NOMO-1 (cell line): ENCODE data around the gene S100A13.
A peak's percentile ranks its signal among the peaks of the same experiment; 100 is the strongest.
"Not testable (repeated sequence)": the region's sequence is repeated elsewhere in the genome, so short reads cannot be mapped to it uniquely, and the experiment has no call there.

Experiments used
- DNase-seq, 2 experiments: peaks; one replicate each; lab custom pipeline; 2025; ENCODE audit not compliant: unreplicated experiment in 2 of 2; lab: John Stamatoyannopoulos, UW

The S100A13 gene

GRCh38 chr1:153649137-153649862 lies 22.0 kb upstream of the S100A13 start:
- DNase-seq, result no peak

GRCh38 chr1:153648000-153648643 lies 20.8 kb upstream of the S100A13 start:
- DNase-seq, result no peak

- no peak for DNase-seq
Measured at GRCh38 chr1:153647346-153647714, 20.0 kb upstream of the S100A13 start.

GRCh38 chr1:153646672-153647345 lies 19.5 kb upstream of the S100A13 start:
- peak; percentile 63 to 64 for DNase-seq

GRCh38 chr1:153643816-153644215 lies 16.5 kb upstream of the S100A13 start:
- DNase-seq, result no peak

GRCh38 chr1:153643100-153643499 lies 15.8 kb upstream of the S100A13 start:
- no peak for DNase-seq

- no peak for DNase-seq
Measured at GRCh38 chr1:153642161-153642560, 14.9 kb upstream of the S100A13 start.

- DNase-seq, result no peak
Measured at GRCh38 chr1:153640861-153641260, 13.6 kb upstream of the S100A13 start.

- not testable (repeated sequence) for DNase-seq
Measured at GRCh38 chr1:153640213-153640612, 12.9 kb upstream of the S100A13 start.

- DNase-seq, result no peak
Measured at GRCh38 chr1:153639280-153639679, 12.0 kb upstream of the S100A13 start.

- no peak for DNase-seq
Measured at GRCh38 chr1:153638261-153638660, 11.0 kb upstream of the S100A13 start.

GRCh38 chr1:153636312-153636711 lies 9.0 kb upstream of the S100A13 start:
- DNase-seq, result no peak

GRCh38 chr1:153635872-153636271 lies 8.6 kb upstream of the S100A13 start:
- DNase-seq, result no peak

GRCh38 chr1:153633754-153634665 lies 6.7 kb upstream of the S100A13 start, which contains the start of gene CHTOP:
Gene CHTOP, plus strand, starts transcription at chr1:153634066. Its CDS starts 2,523 bp downstream, at chr1:153636589.
- DNase-seq, result peak; percentile 94 to 95

- no peak for DNase-seq
Measured at GRCh38 chr1:153633161-153633753, 6.0 kb upstream of the S100A13 start.

- no peak for DNase-seq
Measured at GRCh38 chr1:153631047-153632022, 4.0 kb upstream of the S100A13 start.

GRCh38 chr1:153630384-153630783 lies 3.1 kb upstream of the S100A13 start:
- DNase-seq, result no peak

GRCh38 chr1:153629971-153630370 lies 2.7 kb upstream of the S100A13 start:
- no peak for DNase-seq

- DNase-seq, result no peak
Measured at GRCh38 chr1:153629343-153629665, 2.0 kb upstream of the S100A13 start.
